H1 (cell line): ENCODE results near the gene S100A8. TPM values are rescaled to one million over a fixed set of nuclear protein-coding genes. Genes with fewer than 3 reads are reported as not detected.

ENCODE experiments used
- CTCF ChIA-PET: fragments of 300-600 bp; sonication (Branson Sonifier 250); formaldehyde crosslinking; loops from one replicate; lab custom pipeline; 2021; ENCODE audit not compliant: partially characterized antibody; lab: Charles Lee
- POLR2A ChIA-PET: fragments of 300-600 bp; sonication (Branson Sonifier 250); formaldehyde crosslinking; loops from one replicate; lab custom pipeline; 2021; ENCODE audit warnings: inconsistent platforms; ENCODE audit not compliant: partially characterized antibody; lab: Charles Lee
- DNase-seq, 2 experiments: peaks; one replicate each; pipeline versions ENCODE4 v3.0.0 to v3.0.0-alpha.2; 2010 to 2022; ENCODE audit warnings: low spot score in 2 of 2, low read depth in 1 of 2, mixed read lengths in 1 of 2
- FAIRE-seq: peaks from 2 replicates; lab custom pipeline; 2011; peaks lifted over from hg19 to GRCh38; lab: Jason Lieb, UNC
- H2AFZ ChIP-seq: 2 replicates; pipeline ENCODE4 v1.8.1; 2012; ENCODE audit warnings: low read length, inconsistent platforms
- H2AK5ac ChIP-seq: 2 replicates; pipeline ENCODE4 v1.6.1; 2013; ENCODE audit warnings: low read depth, low read length
- H2BK120ac ChIP-seq: replicated peaks from 2 replicates; pipeline ENCODE3; 2013; ENCODE audit warnings: low read depth, low read length, inconsistent platforms
- H2BK12ac ChIP-seq: 2 replicates; pipeline ENCODE4 v1.6.1; 2013; ENCODE audit warnings: low read depth, low read length
- H2BK15ac ChIP-seq: 2 replicates; pipeline ENCODE4 v1.6.1; 2013; ENCODE audit warnings: low read length
- H2BK20ac ChIP-seq: 2 replicates; pipeline ENCODE4 v1.6.1; 2013; ENCODE audit warnings: low read length
- H2BK5ac ChIP-seq: 2 replicates; pipeline ENCODE4 v1.6.1; 2013; ENCODE audit warnings: low read depth, low read length
- H3K14ac ChIP-seq: 2 replicates; pipeline ENCODE4 v1.6.1; 2013; ENCODE audit warnings: inconsistent platforms; ENCODE audit not compliant: insufficient read length
- H3K18ac ChIP-seq: 2 replicates; pipeline ENCODE4 v1.6.1; 2013; ENCODE audit warnings: low read length; ENCODE audit errors: extremely low read depth
- H3K23ac ChIP-seq: 2 replicates; pipeline ENCODE4 v1.6.1; 2013; ENCODE audit warnings: inconsistent platforms; ENCODE audit not compliant: insufficient read length
- H3K23me2 ChIP-seq: 2 replicates; pipeline ENCODE4 v1.6.1; 2013; ENCODE audit warnings: low read depth, low read length
- H3K27ac ChIP-seq: 2 replicates; pipeline ENCODE4 v1.6.1; 2011; ENCODE audit warnings: low read depth, low read length, inconsistent platforms
- H3K27me3 ChIP-seq, 4 experiments: replicated peaks in 1 of 4; 1 replicate in 1 of 4; 2 replicates in 3 of 4; pipeline versions ENCODE4 v1.6.1 to v1.8.1; 2011 to 2013; ENCODE audit warnings: low read length in 3 of 4, mild to moderate bottlenecking in 3 of 4, inconsistent platforms in 2 of 4, mixed read lengths in 2 of 4, moderate library complexity in 1 of 4; ENCODE audit not compliant: control insufficient read depth in 3 of 4, insufficient read depth in 3 of 4; ENCODE audit errors: extremely low read depth in 1 of 4
- H3K36me3 ChIP-seq, 4 experiments: 2 replicates each; pipeline versions ENCODE4 v1.6.1 to v1.8.1; 2011 to 2013; ENCODE audit warnings: mild to moderate bottlenecking in 4 of 4, low read length in 3 of 4, moderate library complexity in 2 of 4, control low read depth in 1 of 4, inconsistent platforms in 1 of 4; ENCODE audit not compliant: insufficient read depth in 4 of 4, control insufficient read depth in 2 of 4
- H3K4ac ChIP-seq: replicated peaks from 2 replicates; pipeline ENCODE3; 2013; ENCODE audit warnings: low read length, low read depth, mixed read lengths, inconsistent platforms; ENCODE audit not compliant: insufficient read length
- H3K4me1 ChIP-seq, 4 experiments: replicated peaks in 1 of 4; 1 replicate in 1 of 4; 2 replicates in 3 of 4; pipeline versions ENCODE4 v1.6.1 to v1.8.1; 2011 to 2013; ENCODE audit warnings: low read length in 3 of 4, inconsistent platforms in 2 of 4, mixed read lengths in 1 of 4; ENCODE audit not compliant: insufficient read depth in 4 of 4, control insufficient read depth in 3 of 4
- H3K4me2 ChIP-seq, 2 experiments: 2 replicates each; pipeline versions ENCODE4 v1.6.1 to v1.8.1; 2011 to 2013; ENCODE audit warnings: low read depth in 2 of 2, low read length in 2 of 2, control low read depth in 1 of 2, inconsistent platforms in 1 of 2, mild to moderate bottlenecking in 1 of 2; ENCODE audit not compliant: insufficient read depth in 1 of 2
- H3K4me3 ChIP-seq, 4 experiments: fragments of 200-600, 300-600 bp in 1 of 4; sonication (generic), shearing (Covaris generic), sonication (Bioruptor Twin) in 1 of 4; 2 replicates each; pipeline versions ENCODE4 v1.5.1 to v1.8.1; 2011 to 2016; ENCODE audit warnings: low read length in 4 of 4, low read depth in 3 of 4, control low read depth in 2 of 4, inconsistent platforms in 2 of 4, mild to moderate bottlenecking in 2 of 4, mixed read lengths in 1 of 4, moderate library complexity in 1 of 4; ENCODE audit not compliant: insufficient read depth in 2 of 4; ENCODE audit errors: extremely low read depth in 1 of 4
- H3K56ac ChIP-seq: replicated peaks from 2 replicates; pipeline ENCODE3; 2013; ENCODE audit warnings: low read depth, mild to moderate bottlenecking, mixed read lengths, low read length, inconsistent platforms; ENCODE audit not compliant: insufficient read length
- H3K79me1 ChIP-seq: 2 replicates; pipeline ENCODE4 v1.6.1; 2013; ENCODE audit warnings: low read depth, low read length, control low read depth
- H3K79me2 ChIP-seq, 2 experiments: 2 replicates each; pipeline versions ENCODE4 v1.6.1 to v1.8.1; 2012 to 2013; ENCODE audit warnings: low read length in 2 of 2, mild to moderate bottlenecking in 2 of 2, inconsistent platforms in 1 of 2; ENCODE audit not compliant: insufficient read depth in 2 of 2, control insufficient read depth in 1 of 2
- H3K9ac ChIP-seq, 4 experiments: replicated peaks in 1 of 4; 1 replicate in 1 of 4; 2 replicates in 3 of 4; pipeline versions ENCODE4 v1.6.1 to v1.8.1; 2011 to 2013; ENCODE audit warnings: low read depth in 3 of 4, low read length in 3 of 4, control low read depth in 2 of 4, mild to moderate bottlenecking in 2 of 4, moderate library complexity in 2 of 4, inconsistent platforms in 1 of 4; ENCODE audit errors: extremely low read depth in 1 of 4
- H3K9me3 ChIP-seq, 2 experiments: 2 replicates each; pipeline versions ENCODE4 v1.6.1 to v1.8.1; 2012 to 2013; ENCODE audit warnings: mild to moderate bottlenecking in 2 of 2, moderate library complexity in 2 of 2, control low read depth in 1 of 2, inconsistent platforms in 1 of 2, low read depth in 1 of 2, low read length in 1 of 2, mixed read lengths in 1 of 2; ENCODE audit not compliant: insufficient read depth in 2 of 2
- H4K20me1 ChIP-seq, 2 experiments: replicated peaks in 1 of 2; 2 replicates each; pipeline versions ENCODE3 to v1.8.1; 2011 to 2013; ENCODE audit warnings: inconsistent platforms in 2 of 2, low read length in 2 of 2, mild to moderate bottlenecking in 1 of 2; ENCODE audit not compliant: insufficient read depth in 2 of 2, control insufficient read depth in 1 of 2
- H4K5ac ChIP-seq: 2 replicates; pipeline ENCODE4 v1.6.1; 2013; ENCODE audit warnings: low read length, low read depth, mixed read lengths, inconsistent platforms; ENCODE audit not compliant: insufficient read length
- H4K8ac ChIP-seq: 2 replicates; pipeline ENCODE4 v1.8.0; 2013; ENCODE audit warnings: mild to moderate bottlenecking, moderate library complexity, low read length, inconsistent platforms; ENCODE audit not compliant: insufficient read depth; ENCODE audit errors: extremely low read depth
- H4K91ac ChIP-seq: replicated peaks from 2 replicates; pipeline ENCODE3; 2013; ENCODE audit warnings: low read length, mixed read lengths, inconsistent platforms; ENCODE audit not compliant: insufficient read length
- EZH2 ChIP-seq: fragments of 200-600 bp; sonication (generic); IDR thresholded peaks from 2 replicates; pipeline ENCODE4 v1.7.1; 2012; ENCODE audit warnings: low read depth, mild to moderate bottlenecking, moderate library complexity, low read length, inconsistent platforms; ENCODE audit not compliant: severe bottlenecking
- FOSL1 ChIP-seq: IDR thresholded peaks from 2 replicates; pipeline ENCODE4 v1.6.1; 2011; ENCODE audit warnings: mild to moderate bottlenecking, low read depth, low read length, moderate library complexity; ENCODE audit not compliant: insufficient read depth
- RFX5 ChIP-seq: IDR thresholded peaks from 2 replicates; pipeline ENCODE4 v1.6.1; 2011; ENCODE audit warnings: low read depth, low read length, improper control_type of control experiment, borderline replicate concordance
- SAP30 ChIP-seq: fragments of 300-600 bp; sonication (generic); IDR thresholded peaks from 2 replicates; pipeline ENCODE4 v1.7.1; 2012; ENCODE audit warnings: low read length, moderate library complexity, mild to moderate bottlenecking, inconsistent platforms; ENCODE audit not compliant: insufficient read depth, insufficient replicate concordance
- TAF1 ChIP-seq: IDR thresholded peaks from 2 replicates; pipeline ENCODE4 v1.6.1; 2011; ENCODE audit warnings: mild to moderate bottlenecking, low read depth, low read length
- ZNF274 ChIP-seq: IDR thresholded peaks from 2 replicates; pipeline ENCODE4 v1.7.0; 2012; ENCODE audit warnings: low read length, borderline replicate concordance; ENCODE audit errors: extremely low read depth
- WGBS, 2 experiments: shearing (Covaris generic) in 1 of 2; methylation state at CpG; one replicate each; pipeline versions ENCODE4 v1.1.6 to v1.1.7; 2013 to 2015; ENCODE audit warnings: low lambda C conversion rate in 2 of 2, mixed read lengths in 2 of 2, inconsistent platforms in 1 of 2, low coverage in 1 of 2, missing lambda C conversion rate in 1 of 2; ENCODE audit not compliant: insufficient replicate concordance in 2 of 2, insufficient coverage in 1 of 2, insufficient read length in 1 of 2; ENCODE audit errors: extremely low coverage in 1 of 2, missing lambda C conversion rate in 1 of 2; 5-methylcytosine and 5-hydroxymethylcytosine counted together
- polyA plus RNA-seq, 7 experiments: library from polyadenylated mRNA; depleted of rRNA in 3 of 7; stranded (reverse) in 5 of 7; unstranded in 2 of 7; fragments of >200 nt in 5 of 7; fragments of 200-250 nt in 2 of 7; gene quantifications; 1 replicate in 5 of 7; 2 replicates in 1 of 7; 4 replicates in 1 of 7; pipeline versions ENCODE4 v1.2.1 to v1.2.3, GENCODE V29; 2011 to 2013; ENCODE audit warnings: missing spikeins in 2 of 7, mixed read lengths in 2 of 7
- total RNA-seq: library from RNA; stranded (reverse); fragmentation: NEBNext Ultra II Directional; extraction: Animal tissue kit (Norgen Biotek cat#: 25700); gene quantifications from 2 replicates; pipeline ENCODE4 v1.2.1, GENCODE V29; 2021
- TF ChIP-seq, protein P1 (sequence below): IDR thresholded peaks from 2 replicates; pipeline ENCODE4 v1.6.1; 2012; ENCODE audit warnings: low read length, inconsistent platforms

The S100A8 gene
- total and polyA plus RNA-seq, 2 of the 8 experiments (the other 6 are each of a cell fraction or from before 2014, with no cell fraction given), result not detected

- FAIRE-seq (no peak), DNase-seq (no peak)
- Histone ChIP-seq H3K4me1 (no peaks in the 10 kb centered on the region), H3K4me2 (no peak overlapping the region), H3K9ac (no peak overlapping the region), H3K23me2 (no peaks in the 10 kb centered on the region; the same call in 1 of the 2 replicates), H4K20me1 (no peaks in the 10 kb centered on the region), H2BK5ac (no peak overlapping the region), H3K27ac (no peak overlapping the region), H3K4me3 (no peak overlapping the region), H2AK5ac (no peak overlapping the region), H2BK12ac (no peak overlapping the region), H4K5ac (no peak overlapping the region), H3K79me2 (no peaks in the 10 kb centered on the region), H3K36me3 (no peaks in the 10 kb centered on the region), H2BK120ac (no peak overlapping the region), H3K79me1 (no peaks in the 10 kb centered on the region), H2BK20ac (no peak overlapping the region), H3K27me3 (no peaks in the 10 kb centered on the region), H3K14ac (no peak overlapping the region), H2AFZ (no peak overlapping the region), H4K8ac (no peak overlapping the region), H3K9me3 (no peaks in the 10 kb centered on the region), H3K18ac (no peak overlapping the region), H2BK15ac (no peak overlapping the region), H3K4ac (no peak overlapping the region), H4K91ac (no peak overlapping the region), H3K23ac (no peak overlapping the region), H3K56ac (no peak overlapping the region)
- ChIA-PET POLR2A (no interaction called here), CTCF (interaction anchor here (3.0 to 4.1 kb wide), 2 partner anchors 12 to 14 kb away, joined by 12 to 19 read pairs; no protein-coding TSS in a partner anchor)
- TF ChIP-seq RFX5, result no peak
- TF ChIP-seq ZNF274, result no peak
- TF ChIP-seq, protein P1, sequence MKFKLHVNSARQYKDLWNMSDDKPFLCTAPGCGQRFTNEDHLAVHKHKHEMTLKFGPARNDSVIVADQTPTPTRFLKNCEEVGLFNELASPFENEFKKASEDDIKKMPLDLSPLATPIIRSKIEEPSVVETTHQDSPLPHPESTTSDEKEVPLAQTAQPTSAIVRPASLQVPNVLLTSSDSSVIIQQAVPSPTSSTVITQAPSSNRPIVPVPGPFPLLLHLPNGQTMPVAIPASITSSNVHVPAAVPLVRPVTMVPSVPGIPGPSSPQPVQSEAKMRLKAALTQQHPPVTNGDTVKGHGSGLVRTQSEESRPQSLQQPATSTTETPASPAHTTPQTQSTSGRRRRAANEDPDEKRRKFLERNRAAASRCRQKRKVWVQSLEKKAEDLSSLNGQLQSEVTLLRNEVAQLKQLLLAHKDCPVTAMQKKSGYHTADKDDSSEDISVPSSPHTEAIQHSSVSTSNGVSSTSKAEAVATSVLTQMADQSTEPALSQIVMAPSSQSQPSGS, result no peak
- no peak for TF ChIP-seq FOSL1
- TF ChIP-seq SAP30, result no peak
- no peak for TF ChIP-seq EZH2
- no peak for TF ChIP-seq TAF1
- 88% methylated on average over 1 of the region's 2 CpGs; no CpG with 5 or more reads in 1 of the 2 experiments for WGBS, 2 experiments
These were observed 23.8 kb downstream of the S100A8 start for GRCh38 chr1:153367090-153367489.
